Heart left ventricle (tissue), 13 donors: ENCODE measurements around the gene ERN1.

Experiments
- POLR2A ChIP-seq, 2 donors: fragments of 450-650 bp; IDR thresholded peaks; one replicate each; pipeline ENCODE4 v1.6.1; 2017; ENCODE audit warnings: antibody characterized with exemption in 2 of 2, mild to moderate bottlenecking in 2 of 2, moderate library complexity in 2 of 2
- TF ChIP-seq, protein P1 (sequence below), 12 donors: fragments of 200-600 bp; sonication (generic) in 4 of 12; IDR thresholded peaks; one replicate each; pipeline versions ENCODE4 v1.5.0 to v1.8.0; 2018 to 2022; ENCODE audit warnings: antibody characterized with exemption in 12 of 12, mild to moderate bottlenecking in 5 of 12
- donor health status: ischemic (EF 13 %, LVEDD 7.1; RV severe dilation, severe dysfunction).
- donor health status: DM: no; HTN: yes; CAD: no.
- donor health status: DM: no; HTN: no; CAD: no.
- donor health status: ischemic (EF 25% LVEDD 6.9; RV normal size, moderate dysfunction).
- donor health status: ischemic (EF 25% LVEDD 5.7; RV mildly dilated, moderate dysfunction).
- donor health status: ischemic (EF 35%, LVEDD 5.7; RV mildly dilated, moderate dysfunction).
- donor health status: nonischemic (EF 11% LVEDD 7.7; RV severe dilation, severe dysfunction).
- donor health status: DM: yes; HTN: yes; CAD: no.
- donor health status: PGD.
- donor health status: ischemic (EF 29% LVEDD 5.4; RV normal size, mild dysfunction).
- donor health status: nonischemic (EF 23%, LVEDD 6.1; RV moderate dilation, normal function).

DNA sequence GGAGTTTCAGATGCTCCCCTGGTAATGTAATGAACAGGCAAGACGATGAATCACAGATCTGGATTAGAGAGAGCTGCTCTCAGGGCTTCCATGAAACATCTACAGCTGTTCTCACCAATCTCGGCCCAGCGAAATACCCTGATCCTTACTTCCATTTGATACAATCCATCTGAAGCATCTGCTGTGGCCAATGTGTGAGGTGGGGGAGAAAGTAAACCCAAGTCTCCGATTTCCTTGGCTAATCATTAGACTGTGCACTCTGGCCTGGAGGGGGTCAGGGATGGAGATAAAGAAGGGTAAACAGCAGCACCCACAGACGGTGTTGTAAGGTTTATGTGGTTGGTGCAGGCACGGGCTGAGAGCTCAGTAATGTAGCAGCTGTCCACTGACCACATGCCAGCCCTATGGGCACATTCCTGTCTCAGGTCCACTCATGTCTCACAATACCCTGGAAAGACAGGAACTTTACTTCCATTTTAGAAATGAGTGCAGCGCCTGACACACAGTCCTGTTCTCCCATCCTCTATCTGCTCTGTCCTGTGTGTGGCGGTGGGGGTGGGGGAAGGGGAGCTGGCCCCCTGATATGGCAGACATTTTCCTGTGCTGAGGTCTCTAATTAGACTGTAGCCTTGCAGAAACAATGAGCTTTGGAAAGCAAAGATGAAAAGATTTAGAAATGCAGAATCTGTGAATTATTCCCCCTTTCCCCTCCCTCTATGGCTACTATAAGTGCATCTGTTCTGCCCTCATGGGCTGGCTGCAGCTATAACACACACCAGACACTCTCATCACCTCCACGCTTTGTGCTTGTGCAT lies 48.3 kb upstream of the ERN1 start:
- TF ChIP-seq, protein P1, sequence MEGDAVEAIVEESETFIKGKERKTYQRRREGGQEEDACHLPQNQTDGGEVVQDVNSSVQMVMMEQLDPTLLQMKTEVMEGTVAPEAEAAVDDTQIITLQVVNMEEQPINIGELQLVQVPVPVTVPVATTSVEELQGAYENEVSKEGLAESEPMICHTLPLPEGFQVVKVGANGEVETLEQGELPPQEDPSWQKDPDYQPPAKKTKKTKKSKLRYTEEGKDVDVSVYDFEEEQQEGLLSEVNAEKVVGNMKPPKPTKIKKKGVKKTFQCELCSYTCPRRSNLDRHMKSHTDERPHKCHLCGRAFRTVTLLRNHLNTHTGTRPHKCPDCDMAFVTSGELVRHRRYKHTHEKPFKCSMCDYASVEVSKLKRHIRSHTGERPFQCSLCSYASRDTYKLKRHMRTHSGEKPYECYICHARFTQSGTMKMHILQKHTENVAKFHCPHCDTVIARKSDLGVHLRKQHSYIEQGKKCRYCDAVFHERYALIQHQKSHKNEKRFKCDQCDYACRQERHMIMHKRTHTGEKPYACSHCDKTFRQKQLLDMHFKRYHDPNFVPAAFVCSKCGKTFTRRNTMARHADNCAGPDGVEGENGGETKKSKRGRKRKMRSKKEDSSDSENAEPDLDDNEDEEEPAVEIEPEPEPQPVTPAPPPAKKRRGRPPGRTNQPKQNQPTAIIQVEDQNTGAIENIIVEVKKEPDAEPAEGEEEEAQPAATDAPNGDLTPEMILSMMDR (IDR thresholded peaks at IDR 0.05): no peak
- TF ChIP-seq POLR2A (IDR thresholded peaks at IDR 0.05): no peak
